Activated CD8-positive, alpha-beta memory T cell treated with anti-CD3 and anti-CD28 coated beads, Interleukin-2, amount 50 U/mL, for 24 hours (primary cell): ENCODE data around the gene TOLLIP.
"Not testable (repeated sequence)": the region's sequence is repeated elsewhere in the genome, so short reads cannot be mapped to it uniquely, and the experiment has no call there.

Experiments used
- DNase-seq: peaks from one replicate; pipeline ENCODE4 v3.0.0-alpha.2; 2020; ENCODE audit errors: extremely low read depth

TOLLIP gene

GRCh38 chr11:1343391-1344055, 34.1 kb upstream of the TOLLIP start:
- no peak for DNase-seq

- no peak for DNase-seq
Measured at GRCh38 chr11:1342946-1343345, 33.5 kb upstream of the TOLLIP start.

DNA sequence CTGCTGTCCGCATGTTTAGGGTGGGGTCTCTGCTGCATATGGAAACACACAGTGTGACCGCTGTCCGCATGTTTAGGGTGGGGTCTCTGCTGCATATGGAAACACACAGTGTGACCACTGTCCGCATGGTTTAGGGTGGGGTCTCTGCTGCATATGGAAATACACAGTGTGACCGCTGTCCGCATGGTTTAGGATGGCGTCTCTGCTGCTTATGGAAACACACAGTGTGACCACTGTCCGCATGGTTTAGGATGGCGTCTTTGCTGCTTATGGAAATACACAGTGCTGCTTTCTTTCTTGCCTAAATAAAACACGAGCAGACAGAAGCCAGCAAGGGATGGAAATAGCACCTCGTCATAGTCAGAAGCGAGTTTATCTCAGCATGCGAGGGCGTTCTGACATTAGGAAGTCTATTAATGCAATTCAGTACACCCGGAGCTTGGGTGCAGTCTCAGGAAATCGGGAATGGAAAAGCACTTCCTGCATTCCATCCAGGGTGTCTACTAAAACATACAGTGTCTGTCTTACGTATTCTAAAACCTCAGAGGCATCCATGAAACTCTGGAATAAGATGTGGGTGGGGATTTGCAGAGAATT, 32.6 kb upstream of the TOLLIP start:
- no peak for DNase-seq

DNA sequence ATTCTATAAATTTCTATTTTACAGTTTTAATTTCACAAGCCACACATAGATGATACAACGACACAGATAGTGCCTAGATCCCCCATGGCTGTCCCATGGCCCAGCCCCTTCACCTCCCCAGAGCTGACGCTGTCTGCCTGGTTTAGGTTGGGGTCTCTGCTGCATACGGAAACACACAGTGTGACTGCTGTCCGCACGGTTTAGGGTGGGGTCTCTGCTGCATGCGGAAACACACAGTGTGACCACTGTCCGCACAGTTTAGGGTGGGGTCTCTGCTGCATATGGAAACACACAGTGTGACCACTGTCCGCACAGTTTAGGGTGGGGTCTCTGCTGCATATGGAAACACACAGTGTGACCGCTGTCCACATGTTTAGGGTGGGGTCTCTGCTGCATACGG, 31.8 kb upstream of the TOLLIP start:
- DNase-seq = not testable (repeated sequence)

- no peak for DNase-seq
Measured at GRCh38 chr11:1340111-1340510, 30.7 kb upstream of the TOLLIP start.

- no peak for DNase-seq
Measured at GRCh38 chr11:1339066-1339675, 29.7 kb upstream of the TOLLIP start.

DNA sequence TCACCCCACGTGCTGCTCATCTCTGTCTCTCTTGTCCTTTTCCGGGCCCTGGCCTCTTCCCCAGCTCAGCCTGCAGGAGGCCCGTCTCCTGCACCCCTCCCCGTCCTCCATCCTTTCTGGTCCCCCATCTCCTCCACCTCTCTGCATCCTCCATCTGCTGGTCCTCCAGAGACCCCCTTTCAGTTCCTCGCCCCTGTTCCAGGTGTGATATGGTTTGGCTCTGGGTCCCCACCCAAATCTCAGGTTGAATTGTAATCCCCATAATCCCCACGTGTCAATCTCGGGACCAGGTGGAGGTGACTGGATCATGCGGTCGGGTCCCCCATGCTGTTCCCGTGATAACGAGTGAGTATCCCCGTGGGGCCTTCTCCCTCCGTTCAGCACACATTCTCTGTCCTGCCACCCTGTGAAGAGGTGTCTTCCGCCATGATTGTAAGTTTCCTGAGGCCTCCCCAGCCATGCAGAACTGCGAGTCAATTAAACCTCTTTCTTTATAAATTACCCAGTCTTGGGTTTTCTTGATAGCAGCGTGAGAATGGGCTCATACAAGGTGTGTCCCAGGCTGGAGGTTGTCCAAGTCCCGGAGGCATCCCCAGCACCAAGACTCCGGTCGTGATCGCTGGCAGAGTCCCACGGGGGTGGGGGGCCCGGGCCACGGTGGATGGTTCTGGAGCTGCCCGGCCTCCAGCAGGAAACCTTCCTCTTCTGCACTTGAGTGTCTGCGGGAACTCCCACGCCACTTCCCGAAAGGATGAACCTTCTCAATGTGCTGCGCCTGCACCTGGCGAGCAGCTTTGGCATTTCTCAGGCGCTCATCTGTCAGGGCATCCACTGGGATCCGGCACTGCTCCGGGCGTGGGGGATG, 29.0 kb upstream of the TOLLIP start:
- DNase-seq = no peak

GRCh38 chr11:1337647-1338007, 28.2 kb upstream of the TOLLIP start:
- DNase-seq = no peak

GRCh38 chr11:1336836-1337646, 27.6 kb upstream of the TOLLIP start:
- DNase-seq = no peak

GRCh38 chr11:1335811-1336761, 26.7 kb upstream of the TOLLIP start:
- DNase-seq = no peak

- no peak for DNase-seq
Measured at GRCh38 chr11:1335264-1335810, 25.9 kb upstream of the TOLLIP start.

- no peak for DNase-seq
Measured at GRCh38 chr11:1333860-1334259, 24.4 kb upstream of the TOLLIP start.

DNA sequence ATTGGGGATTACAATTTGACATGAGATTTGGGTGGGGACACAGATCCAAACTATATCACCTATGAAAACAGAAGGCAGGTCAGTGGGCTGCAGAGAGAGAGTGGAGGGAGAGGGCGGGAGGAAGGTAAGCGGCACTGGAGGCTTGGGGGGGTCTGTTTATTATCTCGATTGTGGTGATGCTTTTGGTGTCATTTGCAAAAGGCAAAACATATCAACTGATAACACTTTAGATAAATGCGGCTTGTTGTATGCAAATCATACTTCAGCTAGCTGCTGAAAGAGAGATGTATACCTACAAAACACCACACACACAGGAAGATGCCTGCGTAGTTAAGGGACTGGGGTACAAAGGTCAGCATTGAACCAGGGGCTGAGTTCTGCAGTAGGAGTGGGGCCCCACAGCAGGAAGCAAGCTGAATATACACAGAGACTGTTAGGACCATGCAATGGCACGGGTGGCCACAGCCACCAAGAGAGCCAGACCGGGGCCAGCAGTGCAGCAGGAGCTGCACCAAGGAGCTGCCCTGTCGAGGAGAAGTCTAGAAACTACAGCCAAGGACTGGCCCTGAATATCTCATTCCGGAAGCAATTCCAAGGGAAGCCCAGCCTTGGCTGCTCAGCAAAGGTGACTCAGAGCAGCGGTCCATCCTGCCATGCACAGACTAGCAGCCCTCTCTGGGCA, 23.8 kb upstream of the TOLLIP start:
- DNase-seq = no peak

- no peak for DNase-seq
Measured at GRCh38 chr11:1330473-1330872, 21.0 kb upstream of the TOLLIP start.

- no peak for DNase-seq
Measured at GRCh38 chr11:1327064-1327460, 17.6 kb upstream of the TOLLIP start.

- DNase-seq = no peak
Measured at GRCh38 chr11:1326435-1327063, 17.1 kb upstream of the TOLLIP start.

DNA sequence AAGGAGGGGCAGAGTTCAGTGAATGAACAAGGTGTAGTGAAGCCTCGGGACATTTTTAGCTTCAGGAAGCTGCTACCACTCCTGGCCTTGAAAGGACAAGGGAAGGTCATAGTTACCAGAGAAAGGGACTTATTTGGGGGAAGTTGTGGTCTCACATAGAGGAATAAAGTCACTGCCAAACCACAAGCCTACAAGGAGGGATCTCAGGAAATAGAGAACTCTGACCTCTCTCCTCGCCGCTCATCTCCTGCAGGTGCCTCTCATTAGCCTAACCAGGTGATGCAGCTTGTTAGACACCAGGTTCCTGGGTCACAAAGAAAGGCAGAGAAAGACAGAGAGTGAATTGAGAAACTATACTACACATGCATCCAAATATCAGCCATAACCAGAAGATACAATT, 14.3 kb upstream of the TOLLIP start:
- DNase-seq = no peak

DNA sequence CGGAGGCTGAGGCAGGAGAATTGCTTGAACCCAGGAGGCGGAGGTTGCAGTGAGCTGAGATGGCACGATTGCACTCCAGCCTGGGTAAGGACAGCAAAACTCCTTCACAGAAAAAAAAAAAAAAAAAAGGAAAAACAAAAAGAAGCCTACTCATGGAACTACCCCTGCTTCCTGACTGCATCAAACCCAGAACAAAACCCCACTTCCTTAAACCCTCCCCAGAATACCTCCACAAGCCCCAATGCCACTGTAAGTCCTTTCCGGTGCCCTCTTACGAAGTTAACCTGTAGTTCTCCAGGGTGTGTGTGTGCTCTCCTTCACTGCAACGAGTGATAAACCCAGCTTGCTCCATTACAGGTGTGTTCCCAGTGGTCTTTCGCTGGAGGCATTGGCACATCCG, 8.6 kb upstream of the TOLLIP start:
- no peak for DNase-seq

DNA sequence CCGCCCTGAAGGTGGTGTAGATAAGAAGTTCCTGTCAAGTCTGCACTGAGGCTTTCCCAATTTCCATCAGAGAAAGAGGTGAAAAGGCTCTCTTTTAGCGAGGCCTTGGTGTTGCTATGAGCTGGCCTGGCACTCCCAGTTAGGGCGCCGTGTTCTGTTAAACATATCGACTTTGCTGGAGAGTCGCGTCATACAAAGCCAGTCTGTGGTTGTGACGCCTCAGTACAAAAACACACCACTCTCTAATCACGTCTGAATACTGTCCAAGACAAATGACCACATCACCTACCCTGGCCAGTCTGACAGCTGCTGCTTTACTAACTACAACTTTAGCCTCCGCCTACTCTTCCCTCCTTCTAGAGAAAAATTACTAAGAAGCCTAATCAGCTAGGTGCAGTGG, 8.0 kb upstream of the TOLLIP start:
- no peak for DNase-seq
